Astrocyte (in vitro differentiated cells and primary cell): Measurements from ENCODE around the gene WWP2. TPM values are rescaled to one million over a fixed set of nuclear protein-coding genes. Genes with fewer than 3 reads are reported as not detected.
"Not testable (repeated sequence)": the region's sequence is repeated elsewhere in the genome, so short reads cannot be mapped to it uniquely, and the experiment has no call there.

ENCODE experiments used
- DNase-seq: peaks from one replicate; pipeline ENCODE4 v3.0.0-alpha.2; 2010; ENCODE audit warnings: low read depth
- FAIRE-seq: peaks from 2 replicates; lab custom pipeline; 2011; peaks lifted over from hg19 to GRCh38; lab: Jason Lieb, UNC
- H2AFZ ChIP-seq: 2 replicates; pipeline ENCODE4 v1.6.0; 2012; ENCODE audit warnings: low read depth, low read length, inconsistent platforms
- H3K27ac ChIP-seq: 2 replicates; pipeline ENCODE4 v1.5.1; 2011; ENCODE audit warnings: low read depth, low read length, inconsistent platforms
- H3K27me3 ChIP-seq: 2 replicates; pipeline ENCODE4 v1.6.0; 2011; ENCODE audit warnings: low read length, inconsistent platforms; ENCODE audit not compliant: insufficient read depth
- H3K36me3 ChIP-seq: 2 replicates; pipeline ENCODE4 v1.5.1; 2011; ENCODE audit warnings: low read length, inconsistent platforms; ENCODE audit not compliant: insufficient read depth
- H3K4me1 ChIP-seq: 2 replicates; pipeline ENCODE4 v1.5.1; 2011; ENCODE audit warnings: low read length, inconsistent platforms; ENCODE audit not compliant: insufficient read depth
- H3K4me2 ChIP-seq: 2 replicates; pipeline ENCODE4 v1.6.0; 2012; ENCODE audit warnings: low read length, inconsistent platforms
- H3K4me3 ChIP-seq: 2 replicates; pipeline ENCODE4 v1.5.1; 2011; ENCODE audit warnings: low read depth, mild to moderate bottlenecking, low read length, inconsistent platforms; ENCODE audit not compliant: insufficient read depth
- H3K79me2 ChIP-seq: 2 replicates; pipeline ENCODE4 v1.6.0; 2012; ENCODE audit warnings: mild to moderate bottlenecking, low read length, inconsistent platforms; ENCODE audit not compliant: insufficient read depth
- H3K9ac ChIP-seq: 2 replicates; pipeline ENCODE4 v1.6.0; 2012; ENCODE audit warnings: mild to moderate bottlenecking, low read length, inconsistent platforms
- H3K9me3 ChIP-seq: 2 replicates; pipeline ENCODE4 v1.5.1; 2012; ENCODE audit warnings: low read depth, mild to moderate bottlenecking, low read length, inconsistent platforms; ENCODE audit not compliant: insufficient read depth
- H4K20me1 ChIP-seq: 2 replicates; pipeline ENCODE4 v1.6.0; 2012; ENCODE audit warnings: low read length, inconsistent platforms; ENCODE audit not compliant: insufficient read depth
- H3K27ac Mint-ChIP-seq: one replicate; pipeline ENCODE4 v1.8.0; 2021; ENCODE audit warnings: mild to moderate bottlenecking, mixed read lengths; ENCODE audit not compliant: unreplicated experiment
- H3K27me3 Mint-ChIP-seq: one replicate; pipeline ENCODE4 v1.8.0; 2021; ENCODE audit warnings: low read depth, mixed read lengths; ENCODE audit not compliant: unreplicated experiment
- H3K36me3 Mint-ChIP-seq: one replicate; pipeline ENCODE4 v1.8.0; 2021; ENCODE audit warnings: low read depth, mixed read lengths; ENCODE audit not compliant: unreplicated experiment
- H3K4me1 Mint-ChIP-seq: one replicate; pipeline ENCODE4 v1.8.0; 2021; ENCODE audit warnings: low read depth, mixed read lengths; ENCODE audit not compliant: unreplicated experiment
- H3K4me3 Mint-ChIP-seq: one replicate; pipeline ENCODE4 v1.8.0; 2021; ENCODE audit warnings: mild to moderate bottlenecking, moderate library complexity, mixed read lengths; ENCODE audit not compliant: unreplicated experiment
- H3K9me3 Mint-ChIP-seq: one replicate; pipeline ENCODE4 v1.8.0; 2021; ENCODE audit warnings: mild to moderate bottlenecking, mixed read lengths; ENCODE audit not compliant: unreplicated experiment
- CTCF ChIP-seq: IDR thresholded peaks from 2 replicates; pipeline ENCODE4 v1.5.1; 2011; ENCODE audit warnings: low read depth, mild to moderate bottlenecking, inconsistent platforms, low read length, moderate library complexity; ENCODE audit not compliant: insufficient read depth
- EZH2 ChIP-seq: IDR thresholded peaks from 2 replicates; pipeline ENCODE4 v1.6.1; 2012; ENCODE audit warnings: mild to moderate bottlenecking, low read length, inconsistent platforms; ENCODE audit not compliant: insufficient read depth
- total RNA-seq: library from RNA; stranded (reverse); gene quantifications from 2 replicates; pipeline ENCODE4 v1.2.1, GENCODE V29; 2021

Gene WWP2
- total RNA-seq, 1 donor from 2014 or later, result 28.7 TPM

- Histone ChIP-seq H4K20me1 (no peaks in the 10 kb centered on the region), H3K36me3 (peaks cover 11% of the 10 kb centered on the region), H3K9me3 (no peaks in the 10 kb centered on the region), H3K27me3 (no peaks in the 10 kb centered on the region), H3K27ac (no peak overlapping the region), H3K9ac (no peak overlapping the region), H3K79me2 (no peaks in the 10 kb centered on the region), H3K4me3 (no peak overlapping the region), H3K4me1 (no peaks in the 10 kb centered on the region), H2AFZ (no peak overlapping the region), H3K4me2 (no peak overlapping the region)
- TF ChIP-seq EZH2 (no peak), CTCF (no peak)
- Mint-ChIP-seq H3K27me3 (no peaks in the 10 kb centered on the region), H3K4me1 (no peaks in the 10 kb centered on the region), H3K9me3 (no peaks in the 10 kb centered on the region), H3K27ac (no peak overlapping the region), H3K4me3 (no peak overlapping the region), H3K36me3 (peaks cover 10% of the 10 kb centered on the region)
- no peak for FAIRE-seq
- DNase-seq, result no peak
Measured at GRCh38 chr16:69942627-69943170, 180.6 kb downstream of the WWP2 start.

- not testable (repeated sequence) for H3K9me3 ChIP-seq, FAIRE-seq, H3K36me3 Mint-ChIP-seq, H3K4me1 Mint-ChIP-seq, DNase-seq, H3K27ac Mint-ChIP-seq, H3K4me1 ChIP-seq, H3K27me3 ChIP-seq, H3K4me3 Mint-ChIP-seq, H2AFZ ChIP-seq, H3K9ac ChIP-seq, H3K4me2 ChIP-seq, H3K9me3 Mint-ChIP-seq, H3K27ac ChIP-seq, H3K27me3 Mint-ChIP-seq, H3K4me3 ChIP-seq, H3K36me3 ChIP-seq, H3K79me2 ChIP-seq, H4K20me1 ChIP-seq
Measured at GRCh38 chr16:69943241-69944036, 181.3 kb downstream of the WWP2 start.

- not testable (repeated sequence) for H4K20me1 ChIP-seq, H2AFZ ChIP-seq, H3K4me1 ChIP-seq, H3K36me3 Mint-ChIP-seq, H3K9ac ChIP-seq, H3K9me3 Mint-ChIP-seq, DNase-seq, FAIRE-seq, H3K4me1 Mint-ChIP-seq, H3K36me3 ChIP-seq, H3K9me3 ChIP-seq, H3K4me3 ChIP-seq, H3K4me2 ChIP-seq, H3K4me3 Mint-ChIP-seq, H3K27ac Mint-ChIP-seq, H3K27me3 Mint-ChIP-seq, H3K27me3 ChIP-seq, H3K27ac ChIP-seq, H3K79me2 ChIP-seq
Measured at GRCh38 chr16:69950411-69950810, 188.3 kb downstream of the WWP2 start.

DNA sequence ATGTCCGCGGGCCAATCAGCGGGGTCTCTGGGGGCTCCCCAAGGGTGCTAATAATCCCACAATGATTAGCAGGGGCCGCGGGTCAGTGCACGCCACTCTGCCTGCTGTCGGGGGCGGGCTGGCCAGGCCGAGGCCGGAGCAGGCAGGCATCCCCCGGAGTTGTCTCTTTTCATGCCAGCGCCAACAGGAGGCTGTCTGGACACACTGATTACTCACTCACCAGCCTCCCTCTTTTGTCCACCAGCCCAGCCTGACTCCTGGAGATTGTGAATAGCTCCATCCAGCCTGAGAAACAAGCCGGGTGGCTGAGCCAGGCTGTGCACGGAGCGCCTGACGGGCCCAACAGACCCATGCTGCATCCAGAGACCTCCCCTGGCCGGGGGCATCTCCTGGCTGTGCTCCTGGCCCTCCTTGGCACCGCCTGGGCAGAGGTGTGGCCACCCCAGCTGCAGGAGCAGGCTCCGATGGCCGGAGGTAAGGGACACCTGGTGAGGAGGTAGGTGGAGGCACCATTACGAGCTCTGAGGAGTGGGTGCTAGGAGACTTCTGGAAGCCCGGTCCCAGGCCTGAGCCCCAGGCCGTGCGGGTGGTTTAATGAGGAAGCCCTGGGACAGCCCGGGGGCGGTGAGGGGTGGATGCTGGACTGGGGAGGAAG is 189.0 kb downstream of the WWP2 start, which contains the start of gene CLEC18A:
Gene CLEC18A (plus strand): TSS at position 318 of the 655 bp plus-strand sequence. CDS start 33 bp downstream, at position 351.
- H3K27ac ChIP-seq, H3K9me3 Mint-ChIP-seq, H3K36me3 ChIP-seq, H3K79me2 ChIP-seq, H3K27me3 ChIP-seq, FAIRE-seq, H3K4me3 ChIP-seq, H3K9me3 ChIP-seq, H3K36me3 Mint-ChIP-seq, H2AFZ ChIP-seq, H3K4me3 Mint-ChIP-seq, H3K9ac ChIP-seq, H3K27me3 Mint-ChIP-seq, H3K4me1 Mint-ChIP-seq, H3K27ac Mint-ChIP-seq, H3K4me1 ChIP-seq, DNase-seq, H4K20me1 ChIP-seq, H3K4me2 ChIP-seq: not testable (repeated sequence)

DNA sequence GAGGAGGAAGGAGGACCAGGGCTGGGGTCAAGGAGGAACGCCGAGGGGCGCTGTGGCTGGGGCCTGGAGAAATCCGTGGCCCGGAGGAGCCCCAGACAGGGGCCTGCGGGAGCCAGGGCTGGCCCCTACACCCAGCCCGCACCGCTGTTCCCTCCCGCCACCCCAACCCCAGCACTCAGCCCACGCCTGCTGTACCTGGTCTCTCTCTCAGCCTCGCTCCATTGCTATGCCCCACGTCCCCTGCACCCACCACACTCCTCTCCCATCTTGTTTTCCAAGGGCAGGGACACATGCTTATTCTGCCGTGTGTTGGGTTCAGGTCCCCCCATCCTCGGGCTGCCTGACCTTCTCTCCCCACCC is 189.5 kb downstream of the WWP2 start:
- not testable (repeated sequence) for H3K9me3 Mint-ChIP-seq, H3K4me1 ChIP-seq, H3K4me3 ChIP-seq, H3K36me3 Mint-ChIP-seq, DNase-seq, H3K27ac Mint-ChIP-seq, FAIRE-seq, H3K79me2 ChIP-seq, H3K36me3 ChIP-seq, H3K4me2 ChIP-seq, H3K9me3 ChIP-seq, H4K20me1 ChIP-seq, H2AFZ ChIP-seq, H3K9ac ChIP-seq, H3K27me3 Mint-ChIP-seq, H3K4me3 Mint-ChIP-seq, H3K27ac ChIP-seq, H3K27me3 ChIP-seq, H3K4me1 Mint-ChIP-seq
